ENCODE data around the gene ANKRD24.
"Not testable (repeated sequence)": the region's sequence is repeated elsewhere in the genome, so short reads cannot be mapped to it uniquely, and the experiment has no call there.

The ANKRD24 gene

GRCh38 chr19:4230237-4230636 is 47.7 kb downstream of the ANKRD24 start:
- not testable (repeated sequence) for DNase-seq (ENCODE audit: extremely low read depth in 1 of 2, low read depth in 1 of 2)

- not testable (repeated sequence) for DNase-seq (ENCODE audit: extremely low read depth in 1 of 2, low read depth in 1 of 2)
Measured at GRCh38 chr19:4231521-4231920, 49.0 kb downstream of the ANKRD24 start.

DNA sequence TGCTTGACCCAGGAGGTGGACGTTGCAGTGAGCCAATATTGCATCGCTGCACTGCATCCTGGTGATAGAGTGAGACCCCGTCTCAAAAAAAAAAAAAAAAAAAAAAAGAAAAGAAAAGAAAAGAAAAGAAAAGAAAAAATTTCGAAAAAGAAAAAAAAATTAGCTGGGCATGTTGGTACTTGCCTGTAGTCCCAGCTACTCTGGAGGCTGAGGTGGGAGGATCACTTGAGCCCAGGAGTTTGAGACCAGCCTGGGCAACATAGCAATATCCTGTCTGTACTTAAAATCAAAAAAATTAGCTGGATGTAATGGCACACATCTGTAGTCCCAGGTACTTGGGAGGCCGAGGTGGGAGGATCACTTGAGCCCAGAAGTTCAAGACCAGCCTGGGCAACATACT is 49.6 kb downstream of the ANKRD24 start:
- DNase-seq (ENCODE audit: extremely low read depth in 1 of 2, low read depth in 1 of 2), result not testable (repeated sequence)

GRCh38 chr19:4232614-4233281 is 50.3 kb downstream of the ANKRD24 start:
- no peak for DNase-seq (ENCODE audit: extremely low read depth in 1 of 2, low read depth in 1 of 2)

- peak; percentile 41 to 62 for DNase-seq (ENCODE audit: extremely low read depth in 1 of 2, low read depth in 1 of 2)
Measured at GRCh38 chr19:4233282-4233853, 50.9 kb downstream of the ANKRD24 start.

DNA sequence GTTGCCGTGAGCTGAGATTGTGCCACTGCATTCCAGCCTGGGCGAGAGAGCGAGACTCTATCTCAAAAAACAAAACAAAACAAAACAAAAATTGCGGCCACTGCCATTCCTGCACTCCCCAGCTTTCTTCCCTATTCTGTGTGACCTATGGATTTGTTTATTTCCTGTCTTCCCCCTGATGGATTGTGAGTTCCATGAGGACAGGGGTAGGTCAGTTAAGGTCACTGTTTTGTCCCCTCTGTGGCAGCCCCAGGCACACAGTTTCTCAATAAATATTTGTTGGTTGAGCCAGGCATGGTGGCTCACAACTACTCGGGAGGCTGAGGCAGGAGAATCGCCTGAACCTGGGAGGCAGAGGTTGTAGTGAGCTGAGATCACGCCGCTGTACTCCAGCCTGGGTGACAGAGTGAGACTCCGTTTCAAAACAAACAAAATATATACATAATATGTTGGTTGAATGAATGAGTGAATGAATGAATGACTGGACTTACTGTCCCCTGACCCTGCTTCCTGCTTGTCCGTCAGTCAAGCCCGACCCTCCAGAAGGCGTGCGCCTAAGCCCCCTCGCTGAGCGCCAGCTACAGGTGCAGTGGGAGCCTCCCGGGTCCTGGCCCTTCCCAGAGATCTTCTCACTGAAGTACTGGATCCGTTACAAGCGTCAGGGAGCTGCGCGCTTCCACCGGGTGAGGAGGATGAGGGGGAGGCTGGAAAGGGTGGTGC is 51.8 kb downstream of the ANKRD24 start:
- no peak for DNase-seq (ENCODE audit: extremely low read depth in 1 of 2, low read depth in 1 of 2)

GRCh38 chr19:4234862-4235201 is 52.3 kb downstream of the ANKRD24 start:
- no peak for DNase-seq (ENCODE audit: extremely low read depth in 1 of 2, low read depth in 1 of 2)

DNA sequence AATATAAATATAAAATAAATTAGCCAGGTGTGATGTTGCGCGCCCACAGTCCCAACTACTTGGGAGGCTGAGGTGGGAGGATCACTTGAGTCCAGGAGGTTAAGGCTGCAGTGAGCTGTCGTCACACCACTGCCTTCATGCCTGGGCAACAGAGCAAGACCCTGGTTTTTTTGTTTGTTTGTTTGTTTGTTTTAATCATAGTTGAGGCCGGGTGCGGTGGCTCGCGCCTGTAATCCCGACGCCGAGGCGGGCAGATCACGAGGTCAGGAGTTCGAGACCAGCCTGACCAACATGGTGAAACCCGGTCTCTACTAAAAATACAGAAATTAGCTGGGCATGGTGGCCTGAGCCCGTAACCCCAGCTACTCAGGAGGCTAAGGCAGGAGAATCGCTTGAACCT is 55.0 kb downstream of the ANKRD24 start:
- not testable (repeated sequence) for DNase-seq (ENCODE audit: extremely low read depth in 1 of 2, low read depth in 1 of 2)

DNA sequence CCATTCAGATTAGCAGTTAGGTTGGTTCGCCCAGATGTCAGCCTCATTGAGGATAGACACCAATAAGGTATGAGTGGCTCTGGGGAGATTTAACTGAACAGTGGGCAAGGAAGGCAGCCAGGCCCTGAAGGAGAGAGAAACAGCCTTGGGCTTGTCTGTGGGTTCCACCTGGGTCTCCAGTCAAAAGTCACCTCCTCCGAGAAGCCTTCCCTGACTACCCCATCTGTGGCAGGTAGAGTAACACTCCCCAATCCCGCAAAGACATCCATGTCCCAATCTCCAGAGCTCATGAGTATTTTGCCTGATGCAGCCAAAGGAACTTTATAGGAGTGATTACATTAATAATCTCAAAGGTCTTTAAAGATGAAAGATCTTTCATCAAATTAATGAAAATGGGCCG is 56.3 kb downstream of the ANKRD24 start:
- DNase-seq (ENCODE audit: extremely low read depth in 1 of 2, low read depth in 1 of 2), result no peak

- DNase-seq (ENCODE audit: extremely low read depth in 1 of 2, low read depth in 1 of 2), result no peak
Measured at GRCh38 chr19:4241824-4242430, 59.4 kb downstream of the ANKRD24 start.

DNA sequence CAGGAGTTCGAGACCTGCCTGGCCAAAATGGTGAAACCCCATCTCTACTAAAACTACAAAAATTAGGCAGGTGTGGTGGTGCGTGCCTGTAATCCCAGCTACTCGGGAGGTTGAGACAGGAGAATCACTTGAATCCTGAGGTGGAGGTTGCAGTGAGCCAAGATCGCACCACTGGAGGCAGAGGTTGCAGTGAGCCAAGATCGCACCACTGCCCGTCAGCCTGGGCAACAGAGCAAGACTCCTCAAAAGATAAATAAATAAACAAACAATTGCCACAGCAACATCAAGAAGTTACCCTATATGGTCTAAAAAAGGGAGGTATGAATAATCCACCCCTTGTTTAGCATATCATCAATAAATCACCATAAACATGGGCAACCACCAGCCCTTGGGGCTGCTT is 63.4 kb downstream of the ANKRD24 start:
- DNase-seq (ENCODE audit: extremely low read depth in 1 of 2, low read depth in 1 of 2), result not testable (repeated sequence)

- DNase-seq (ENCODE audit: extremely low read depth in 1 of 2, low read depth in 1 of 2), result peak; percentile 93 to 100
Measured at GRCh38 chr19:4246767-4247593, 64.5 kb downstream of the ANKRD24 start, which contains the start of gene YJU2. YJU2 (plus strand) TSS chr19:4247080; CDS start chr19:4247147, 67 bp downstream.

- no peak for DNase-seq (ENCODE audit: extremely low read depth in 1 of 2, low read depth in 1 of 2)
Measured at GRCh38 chr19:4256563-4256962, 74.1 kb downstream of the ANKRD24 start.

DNA sequence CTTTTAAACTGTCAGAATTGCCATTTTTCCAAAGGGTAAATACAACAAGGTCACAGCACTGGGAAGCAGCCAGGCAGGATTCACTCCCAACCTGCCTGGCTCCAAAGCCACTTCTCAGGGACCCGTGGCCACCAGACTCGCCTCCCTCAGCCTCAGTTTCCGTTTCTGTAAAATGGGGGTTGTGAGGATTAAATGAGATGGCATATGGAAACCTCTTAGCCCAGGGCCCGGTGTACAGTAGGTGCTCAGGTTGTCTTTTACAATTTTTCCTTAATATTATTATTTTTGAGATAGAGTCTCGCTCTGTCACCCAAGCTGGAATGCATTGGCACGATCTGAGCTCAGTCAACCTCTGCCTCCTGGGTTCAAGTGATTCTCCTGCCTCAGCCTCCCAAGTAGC is 74.5 kb downstream of the ANKRD24 start:
- no peak for DNase-seq (ENCODE audit: extremely low read depth in 1 of 2, low read depth in 1 of 2)

DNA sequence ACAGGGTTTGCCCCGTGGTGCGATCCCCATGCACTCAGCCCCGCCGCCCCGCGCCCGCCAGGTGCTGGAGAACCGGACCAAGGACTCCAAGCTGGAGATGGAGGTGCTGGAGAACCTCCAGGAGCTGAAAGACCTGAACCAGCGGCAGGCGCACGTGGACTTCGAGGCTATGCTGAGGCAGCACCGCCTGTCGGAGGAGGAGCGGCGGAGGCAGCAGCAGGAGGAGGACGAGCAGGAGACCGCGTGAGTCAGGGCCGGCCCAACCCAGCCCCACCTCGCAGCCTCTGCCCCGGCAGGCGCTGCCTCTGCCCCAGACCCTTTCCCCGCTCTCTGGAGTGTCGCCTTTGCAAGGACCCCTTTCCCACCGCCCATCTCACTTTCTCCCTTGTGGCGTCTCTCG is 75.7 kb downstream of the ANKRD24 start:
- DNase-seq (ENCODE audit: extremely low read depth in 1 of 2, low read depth in 1 of 2), result no peak

- no peak for DNase-seq (ENCODE audit: extremely low read depth in 1 of 2, low read depth in 1 of 2)
Measured at GRCh38 chr19:4260613-4261191, 78.2 kb downstream of the ANKRD24 start.

GRCh38 chr19:4264812-4265211 is 82.3 kb downstream of the ANKRD24 start:
- no peak for DNase-seq (ENCODE audit: extremely low read depth in 1 of 2, low read depth in 1 of 2)

- no peak for DNase-seq (ENCODE audit: extremely low read depth in 1 of 2, low read depth in 1 of 2)
Measured at GRCh38 chr19:4266253-4267000, 83.9 kb downstream of the ANKRD24 start.

DNA sequence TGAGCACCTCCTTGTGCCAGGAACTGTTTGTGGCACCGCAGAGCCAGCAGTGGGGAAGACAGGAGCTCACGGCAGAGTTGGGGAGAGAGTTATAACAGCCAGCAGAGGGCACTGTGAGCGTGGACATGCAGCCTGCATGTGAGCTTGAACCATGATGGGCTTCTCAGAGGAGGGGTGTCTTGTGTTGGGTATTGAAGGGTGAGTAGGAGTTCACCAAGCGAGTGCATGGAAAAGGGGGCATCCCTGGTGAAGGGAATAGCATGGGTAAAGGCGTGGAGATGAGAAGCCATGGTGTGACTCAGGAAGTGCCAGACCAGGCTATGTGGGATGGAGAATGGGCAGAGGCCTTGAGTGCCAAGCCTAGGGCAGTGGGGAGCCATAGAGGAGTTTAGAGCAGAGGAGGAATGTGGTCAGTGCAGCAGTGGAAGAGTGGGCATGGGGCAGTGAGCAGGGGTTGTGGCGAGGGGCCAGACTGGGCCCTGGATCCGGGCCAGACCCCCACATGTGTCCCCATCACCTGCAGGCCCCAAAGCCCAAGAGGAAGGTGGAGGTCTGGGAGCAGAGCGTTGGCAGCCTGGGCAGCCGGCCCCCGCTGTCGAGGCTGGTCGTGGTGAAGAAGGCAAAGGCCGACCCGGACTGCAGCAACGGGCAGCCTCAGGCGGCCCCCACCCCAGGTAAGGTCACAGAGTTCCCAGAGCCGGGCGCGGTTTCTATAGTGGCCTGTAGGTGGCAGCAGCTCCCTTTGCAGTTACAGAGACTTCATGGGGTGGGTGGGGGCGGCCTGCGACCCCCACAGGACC is 84.8 kb downstream of the ANKRD24 start:
- peak in 1 of 2 donors; percentile 34 for DNase-seq (ENCODE audit: extremely low read depth in 1 of 2, low read depth in 1 of 2)
